Loucy (cell line): ENCODE results near the gene DHRS7B.

ENCODE experiments used
- H2AFZ ChIP-seq: fragments of 200-600 bp; sonication (generic); 2 replicates; pipeline ENCODE4 v1.6.0; 2016; ENCODE audit warnings: antibody characterized with exemption, mild to moderate bottlenecking, low read length, moderate library complexity
- H3F3A ChIP-seq: fragments of 200-600 bp; 2 replicates; pipeline ENCODE4 v1.6.0; 2016; ENCODE audit warnings: antibody characterized with exemption, low read depth, mild to moderate bottlenecking
- H3K27me3 ChIP-seq: fragments of 200-600 bp; sonication (generic); 2 replicates; pipeline ENCODE4 v1.6.1; 2014; ENCODE audit warnings: low read length, mild to moderate bottlenecking; ENCODE audit not compliant: insufficient read depth, poor library complexity, severe bottlenecking
- H3K36me3 ChIP-seq: fragments of 200-600 bp; sonication (generic); 2 replicates; pipeline ENCODE4 v1.6.1; 2016; ENCODE audit warnings: low read length; ENCODE audit not compliant: insufficient read depth
- H3K4me1 ChIP-seq: fragments of 200-600 bp; sonication (generic); 2 replicates; pipeline ENCODE4 v1.5.1; 2014; ENCODE audit warnings: low read length, mild to moderate bottlenecking; ENCODE audit not compliant: insufficient read depth, poor library complexity, severe bottlenecking
- H3K4me2 ChIP-seq: fragments of 200-600 bp; sonication (generic); 2 replicates; pipeline ENCODE4 v1.6.0; 2014; ENCODE audit warnings: antibody characterized with exemption, low read length, low read depth, mild to moderate bottlenecking; ENCODE audit not compliant: poor library complexity, severe bottlenecking
- H3K4me3 ChIP-seq: fragments of 200-600 bp; sonication (generic); 2 replicates; pipeline ENCODE4 v1.5.1; 2014; ENCODE audit warnings: low read length, mild to moderate bottlenecking, mixed read lengths; ENCODE audit not compliant: poor library complexity, severe bottlenecking
- H3K79me2 ChIP-seq: fragments of 200-600 bp; sonication (generic); 2 replicates; pipeline ENCODE4 v1.6.1; 2014; ENCODE audit warnings: low read length; ENCODE audit not compliant: insufficient read depth
- H3K9ac ChIP-seq: fragments of 200-600 bp; sonication (generic); 2 replicates; pipeline ENCODE4 v1.6.0; 2014; ENCODE audit warnings: mild to moderate bottlenecking, low read depth, low read length, moderate library complexity; ENCODE audit not compliant: poor library complexity, severe bottlenecking
- H3K9me2 ChIP-seq: fragments of 200-600 bp; sonication (generic); replicated peaks from 2 replicates; pipeline ENCODE4 v1.6.1; 2016; ENCODE audit warnings: low read depth, low read length, mixed read lengths
- H3K9me3 ChIP-seq: fragments of 200-600 bp; sonication (generic); 2 replicates; pipeline ENCODE4 v1.6.1; 2014; ENCODE audit warnings: mild to moderate bottlenecking, antibody characterized with exemption, low read length, low read depth; ENCODE audit not compliant: insufficient read depth
- H4K20me1 ChIP-seq: fragments of 200-600 bp; sonication (generic); 2 replicates; pipeline ENCODE4 v1.6.0; 2014; ENCODE audit warnings: antibody characterized with exemption, low read length, mild to moderate bottlenecking; ENCODE audit not compliant: insufficient read depth, poor library complexity, severe bottlenecking
- CTCF ChIP-seq: fragments of 200-600 bp; sonication (generic); conservative IDR thresholded peaks from 2 replicates; pipeline ENCODE4 v1.5.1; 2014; ENCODE audit warnings: mild to moderate bottlenecking, antibody characterized with exemption, low read length
- EZH2phosphoT487 ChIP-seq: fragments of 200-600 bp; IDR thresholded peaks from 2 replicates; pipeline ENCODE4 v1.6.1; 2018; ENCODE audit warnings: antibody characterized with exemption, mild to moderate bottlenecking, moderate library complexity, borderline replicate concordance

DHRS7B gene

GRCh38 chr17:21239680-21240368 is 113.1 kb downstream of the DHRS7B start:
- no peak overlapping the region for H2AFZ ChIP-seq
- no peak overlapping the region for H3K4me2 ChIP-seq
- H3K79me2 ChIP-seq, result no peaks in the 10 kb centered on the region
- no peaks in the 10 kb centered on the region for H3F3A ChIP-seq
- H3K4me3 ChIP-seq, result no peak overlapping the region
- peak; percentile 60 for TF ChIP-seq CTCF
- TF ChIP-seq EZH2phosphoT487, result no peak
- no peaks in the 10 kb centered on the region for H3K4me1 ChIP-seq
- H4K20me1 ChIP-seq, result no peaks in the 10 kb centered on the region
- no peak overlapping the region for H3K9ac ChIP-seq
- no peaks in the 10 kb centered on the region for H3K9me3 ChIP-seq
- H3K36me3 ChIP-seq, result no peaks in the 10 kb centered on the region
- no peaks in the 10 kb centered on the region for H3K27me3 ChIP-seq
- H3K9me2 ChIP-seq, result no peaks in the 10 kb centered on the region

- Histone ChIP-seq H3K79me2 (no peaks in the 10 kb centered on the region), H3K4me3 (no peak overlapping the region), H3K9me2 (no peaks in the 10 kb centered on the region), H3K36me3 (no peaks in the 10 kb centered on the region), H3K4me1 (no peaks in the 10 kb centered on the region), H3K4me2 (no peak overlapping the region), H2AFZ (no peak overlapping the region), H3K27me3 (no peaks in the 10 kb centered on the region), H3K9me3 (no peaks in the 10 kb centered on the region), H3K9ac (no peak overlapping the region), H3F3A (no peaks in the 10 kb centered on the region), H4K20me1 (no peaks in the 10 kb centered on the region)
- TF ChIP-seq EZH2phosphoT487, result no peak
- no peak for TF ChIP-seq CTCF
Measured at GRCh38 chr17:21240369-21241055, 113.7 kb downstream of the DHRS7B start.
